Caco-2 (cell line): ENCODE results near the gene RNF130. TPM values are rescaled to one million over a fixed set of nuclear protein-coding genes. Genes with fewer than 3 reads are reported as not detected.

Source experiments
- BruUV-seq: library from RNA; stranded (reverse); fragments of 400-500 nt; replicated peaks from 2 replicates; lab custom pipeline; 2021; lab: Mats Ljungman, UMichigan
- CTCF ChIA-PET: fragments of 300-600 bp; sonication (Branson Sonifier 250); formaldehyde crosslinking; loops from one replicate; lab custom pipeline; 2022; ENCODE audit warnings: antibody characterized with exemption; lab: Charles Lee
- POLR2A ChIA-PET: fragments of 300-600 bp; sonication (Branson Sonifier 250); formaldehyde crosslinking; loops from one replicate; lab custom pipeline; 2022; ENCODE audit warnings: antibody characterized with exemption; lab: Charles Lee
- DNase-seq, 2 experiments: peaks; one replicate each; pipeline versions ENCODE4 v3.0.0 to v3.0.0-alpha.2; 2020 to 2022
- H3K27me3 ChIP-seq: replicated peaks from 2 replicates; pipeline ENCODE4 v1.6.0; 2011; ENCODE audit warnings: low read length; ENCODE audit not compliant: control insufficient read depth, insufficient read depth
- H3K36me3 ChIP-seq: 2 replicates; pipeline ENCODE4 v1.5.1; 2011; ENCODE audit warnings: low read length; ENCODE audit not compliant: control insufficient read depth, insufficient read depth
- H3K4me1 ChIP-seq: fragments of 250-450 bp; sonication (Bioruptor Pico); 2 replicates; pipeline ENCODE4 v1.5.1; 2020; ENCODE audit warnings: mild to moderate bottlenecking
- H3K4me3 ChIP-seq: 2 replicates; pipeline ENCODE4 v1.5.1; 2011; ENCODE audit warnings: low read depth, mild to moderate bottlenecking, control low read depth, low read length
- H3K9me3 ChIP-seq: fragments of 250-450 bp; sonication (Bioruptor Pico); 2 replicates; pipeline ENCODE4 v1.5.1; 2020; ENCODE audit warnings: mild to moderate bottlenecking, moderate library complexity
- H3K27ac Mint-ChIP-seq: one replicate; pipeline ENCODE4 v1.8.0; 2022; ENCODE audit warnings: mixed read lengths; ENCODE audit not compliant: unreplicated experiment
- H3K27me3 Mint-ChIP-seq: one replicate; pipeline ENCODE4 v1.8.0; 2022; ENCODE audit warnings: mixed read lengths; ENCODE audit not compliant: insufficient read depth, unreplicated experiment
- H3K36me3 Mint-ChIP-seq: one replicate; pipeline ENCODE4 v1.8.0; 2022; ENCODE audit warnings: mild to moderate bottlenecking, mixed read lengths; ENCODE audit not compliant: insufficient read depth, unreplicated experiment
- H3K4me1 Mint-ChIP-seq: one replicate; pipeline ENCODE4 v1.8.0; 2022; ENCODE audit warnings: low read depth, mixed read lengths; ENCODE audit not compliant: unreplicated experiment
- H3K4me3 Mint-ChIP-seq: one replicate; pipeline ENCODE4 v1.8.0; 2022; ENCODE audit warnings: mild to moderate bottlenecking, moderate library complexity, mixed read lengths; ENCODE audit not compliant: unreplicated experiment
- H3K9me3 Mint-ChIP-seq: one replicate; pipeline ENCODE4 v1.8.0; 2022; ENCODE audit warnings: mixed read lengths; ENCODE audit not compliant: unreplicated experiment
- CTCF ChIP-seq, 2 experiments: fragments of 200-600 bp in 1 of 2; IDR thresholded peaks; 1 replicate in 1 of 2; 2 replicates in 1 of 2; pipeline versions ENCODE4 v1.5.1 to v1.8.0; 2011 to 2022; ENCODE audit warnings: antibody characterized with exemption in 1 of 2, control low read depth in 1 of 2, inconsistent platforms in 1 of 2, low read depth in 1 of 2, low read length in 1 of 2, mild to moderate bottlenecking in 1 of 2, moderate library complexity in 1 of 2; ENCODE audit not compliant: insufficient read depth in 1 of 2, severe bottlenecking in 1 of 2, unreplicated experiment in 1 of 2
- intact Hi-C: fragments of 100-400 bp; cut with micrococcal nuclease; formaldehyde crosslinking; loops from one replicate; pipeline ENCODE4 v1.10.0; 2022; ENCODE audit not compliant: unreplicated experiment
- total RNA-seq: library from RNA; stranded (reverse); gene quantifications from 2 replicates; pipeline ENCODE4 v1.2.3, GENCODE V29; 2022

RNF130 gene
- total RNA-seq, 1 experiment from 2014 or later: 34.5 TPM

- Mint-ChIP-seq H3K4me3 (no peak overlapping the region), H3K27ac (no peak overlapping the region), H3K36me3 (peaks cover 6% of the 10 kb centered on the region), H3K9me3 (no peaks in the 10 kb centered on the region), H3K4me1 (no peaks in the 10 kb centered on the region), H3K27me3 (peaks cover 9% of the 10 kb centered on the region)
- no peak for TF ChIP-seq CTCF (IDR thresholded peaks at IDR 0.05; ENCODE audit: insufficient read depth in 1 of 2, low read depth in 1 of 2, low read length in 1 of 2, severe bottlenecking in 1 of 2, unreplicated experiment in 1 of 2)
- BruUV-seq: no TSS peak
- H3K36me3 ChIP-seq: no peaks in the 10 kb centered on the region
- no peaks in the 10 kb centered on the region for H3K4me1 ChIP-seq
- ChIA-PET CTCF (no interaction called here), POLR2A (no interaction called here)
- H3K4me3 ChIP-seq: no peak overlapping the region
- intact Hi-C loops: no loop called here
- peaks cover 7% of the 10 kb centered on the region; the same call in 1 of the 2 replicates for H3K9me3 ChIP-seq
- H3K27me3 ChIP-seq: no peaks in the 10 kb centered on the region
- DNase-seq: no peak
These were observed 6.8 kb upstream of the RNF130 start for GRCh38 chr5:180078348-180078747.

GRCh38 chr5:180077594-180078284, 6.2 kb upstream of the RNF130 start:
- no peaks in the 10 kb centered on the region for H3K4me1 Mint-ChIP-seq
- no peaks in the 10 kb centered on the region for H3K27me3 ChIP-seq
- H3K9me3 Mint-ChIP-seq: no peaks in the 10 kb centered on the region
- no peaks in the 10 kb centered on the region for H3K4me1 ChIP-seq
- TF ChIP-seq CTCF (IDR thresholded peaks at IDR 0.05; ENCODE audit: insufficient read depth in 1 of 2, low read depth in 1 of 2, low read length in 1 of 2, severe bottlenecking in 1 of 2, unreplicated experiment in 1 of 2): no peak
- no peak overlapping the region for H3K4me3 Mint-ChIP-seq
- H3K27ac Mint-ChIP-seq: no peak overlapping the region
- H3K36me3 ChIP-seq: no peaks in the 10 kb centered on the region
- DNase-seq: no peak
- peaks cover 11% of the 10 kb centered on the region for H3K27me3 Mint-ChIP-seq
- ChIA-PET POLR2A (no interaction called here), CTCF (no interaction called here)
- BruUV-seq: no TSS peak
- peaks cover 8% of the 10 kb centered on the region; the same call in 1 of the 2 replicates for H3K9me3 ChIP-seq
- intact Hi-C loops: no loop called here
- no peak overlapping the region for H3K4me3 ChIP-seq
- H3K36me3 Mint-ChIP-seq: peaks cover 10% of the 10 kb centered on the region

GRCh38 chr5:180075703-180076102, 4.1 kb upstream of the RNF130 start:
- no peak for TF ChIP-seq CTCF (IDR thresholded peaks at IDR 0.05; ENCODE audit: insufficient read depth in 1 of 2, low read depth in 1 of 2, low read length in 1 of 2, severe bottlenecking in 1 of 2, unreplicated experiment in 1 of 2)
- H3K9me3 Mint-ChIP-seq: no peaks in the 10 kb centered on the region
- no peak for DNase-seq
- H3K4me3 Mint-ChIP-seq: no peak overlapping the region
- H3K27ac Mint-ChIP-seq: no peak overlapping the region
- H3K27me3 Mint-ChIP-seq: peaks cover 11% of the 10 kb centered on the region
- no peaks in the 10 kb centered on the region for H3K4me1 Mint-ChIP-seq
- Histone ChIP-seq H3K27me3 (no peaks in the 10 kb centered on the region; the same call in 1 of the 2 replicates), H3K4me1 (no peaks in the 10 kb centered on the region), H3K9me3 (peaks cover 10% of the 10 kb centered on the region; the same call in 1 of the 2 replicates), H3K4me3 (no peak overlapping the region), H3K36me3 (no peaks in the 10 kb centered on the region)
- intact Hi-C loops: no loop called here
- peaks cover 20% of the 10 kb centered on the region for H3K36me3 Mint-ChIP-seq
- BruUV-seq: no TSS peak
- CTCF ChIA-PET: no interaction called here
- POLR2A ChIA-PET: no interaction called here
